H1 (cell line): Measurements from ENCODE around the gene CST11. TPM values are rescaled to one million over a fixed set of nuclear protein-coding genes. Genes with fewer than 3 reads are reported as not detected.

ENCODE experiments used
- CTCF ChIA-PET: fragments of 300-600 bp; sonication (Branson Sonifier 250); formaldehyde crosslinking; loops from one replicate; lab custom pipeline; 2021; ENCODE audit not compliant: partially characterized antibody; lab: Charles Lee
- POLR2A ChIA-PET: fragments of 300-600 bp; sonication (Branson Sonifier 250); formaldehyde crosslinking; loops from one replicate; lab custom pipeline; 2021; ENCODE audit warnings: inconsistent platforms; ENCODE audit not compliant: partially characterized antibody; lab: Charles Lee
- DNase-seq, 2 experiments: peaks; one replicate each; pipeline versions ENCODE4 v3.0.0 to v3.0.0-alpha.2; 2010 to 2022; ENCODE audit warnings: low spot score in 2 of 2, low read depth in 1 of 2, mixed read lengths in 1 of 2
- FAIRE-seq: peaks from 2 replicates; lab custom pipeline; 2011; peaks lifted over from hg19 to GRCh38; lab: Jason Lieb, UNC
- H2AFZ ChIP-seq: 2 replicates; pipeline ENCODE4 v1.8.1; 2012; ENCODE audit warnings: low read length, inconsistent platforms
- H2AK5ac ChIP-seq: 2 replicates; pipeline ENCODE4 v1.6.1; 2013; ENCODE audit warnings: low read depth, low read length
- H2BK120ac ChIP-seq: replicated peaks from 2 replicates; pipeline ENCODE3; 2013; ENCODE audit warnings: low read depth, low read length, inconsistent platforms
- H2BK12ac ChIP-seq: 2 replicates; pipeline ENCODE4 v1.6.1; 2013; ENCODE audit warnings: low read depth, low read length
- H2BK15ac ChIP-seq: 2 replicates; pipeline ENCODE4 v1.6.1; 2013; ENCODE audit warnings: low read length
- H2BK20ac ChIP-seq: 2 replicates; pipeline ENCODE4 v1.6.1; 2013; ENCODE audit warnings: low read length
- H2BK5ac ChIP-seq: 2 replicates; pipeline ENCODE4 v1.6.1; 2013; ENCODE audit warnings: low read depth, low read length
- H3K14ac ChIP-seq: 2 replicates; pipeline ENCODE4 v1.6.1; 2013; ENCODE audit warnings: inconsistent platforms; ENCODE audit not compliant: insufficient read length
- H3K18ac ChIP-seq: 2 replicates; pipeline ENCODE4 v1.6.1; 2013; ENCODE audit warnings: low read length; ENCODE audit errors: extremely low read depth
- H3K23ac ChIP-seq: 2 replicates; pipeline ENCODE4 v1.6.1; 2013; ENCODE audit warnings: inconsistent platforms; ENCODE audit not compliant: insufficient read length
- H3K23me2 ChIP-seq: 2 replicates; pipeline ENCODE4 v1.6.1; 2013; ENCODE audit warnings: low read depth, low read length
- H3K27ac ChIP-seq: 2 replicates; pipeline ENCODE4 v1.6.1; 2011; ENCODE audit warnings: low read depth, low read length, inconsistent platforms
- H3K27me3 ChIP-seq, 4 experiments: replicated peaks in 1 of 4; 1 replicate in 1 of 4; 2 replicates in 3 of 4; pipeline versions ENCODE4 v1.6.1 to v1.8.1; 2011 to 2013; ENCODE audit warnings: low read length in 3 of 4, mild to moderate bottlenecking in 3 of 4, inconsistent platforms in 2 of 4, mixed read lengths in 2 of 4, moderate library complexity in 1 of 4; ENCODE audit not compliant: control insufficient read depth in 3 of 4, insufficient read depth in 3 of 4; ENCODE audit errors: extremely low read depth in 1 of 4
- H3K36me3 ChIP-seq, 4 experiments: 2 replicates each; pipeline versions ENCODE4 v1.6.1 to v1.8.1; 2011 to 2013; ENCODE audit warnings: mild to moderate bottlenecking in 4 of 4, low read length in 3 of 4, moderate library complexity in 2 of 4, control low read depth in 1 of 4, inconsistent platforms in 1 of 4; ENCODE audit not compliant: insufficient read depth in 4 of 4, control insufficient read depth in 2 of 4
- H3K4ac ChIP-seq: replicated peaks from 2 replicates; pipeline ENCODE3; 2013; ENCODE audit warnings: low read length, low read depth, mixed read lengths, inconsistent platforms; ENCODE audit not compliant: insufficient read length
- H3K4me1 ChIP-seq, 4 experiments: replicated peaks in 1 of 4; 1 replicate in 1 of 4; 2 replicates in 3 of 4; pipeline versions ENCODE4 v1.6.1 to v1.8.1; 2011 to 2013; ENCODE audit warnings: low read length in 3 of 4, inconsistent platforms in 2 of 4, mixed read lengths in 1 of 4; ENCODE audit not compliant: insufficient read depth in 4 of 4, control insufficient read depth in 3 of 4
- H3K4me2 ChIP-seq, 2 experiments: 2 replicates each; pipeline versions ENCODE4 v1.6.1 to v1.8.1; 2011 to 2013; ENCODE audit warnings: low read depth in 2 of 2, low read length in 2 of 2, control low read depth in 1 of 2, inconsistent platforms in 1 of 2, mild to moderate bottlenecking in 1 of 2; ENCODE audit not compliant: insufficient read depth in 1 of 2
- H3K4me3 ChIP-seq, 4 experiments: fragments of 200-600, 300-600 bp in 1 of 4; sonication (generic), shearing (Covaris generic), sonication (Bioruptor Twin) in 1 of 4; 2 replicates each; pipeline versions ENCODE4 v1.5.1 to v1.8.1; 2011 to 2016; ENCODE audit warnings: low read length in 4 of 4, low read depth in 3 of 4, control low read depth in 2 of 4, inconsistent platforms in 2 of 4, mild to moderate bottlenecking in 2 of 4, mixed read lengths in 1 of 4, moderate library complexity in 1 of 4; ENCODE audit not compliant: insufficient read depth in 2 of 4; ENCODE audit errors: extremely low read depth in 1 of 4
- H3K56ac ChIP-seq: replicated peaks from 2 replicates; pipeline ENCODE3; 2013; ENCODE audit warnings: low read depth, mild to moderate bottlenecking, mixed read lengths, low read length, inconsistent platforms; ENCODE audit not compliant: insufficient read length
- H3K79me1 ChIP-seq: 2 replicates; pipeline ENCODE4 v1.6.1; 2013; ENCODE audit warnings: low read depth, low read length, control low read depth
- H3K79me2 ChIP-seq, 2 experiments: 2 replicates each; pipeline versions ENCODE4 v1.6.1 to v1.8.1; 2012 to 2013; ENCODE audit warnings: low read length in 2 of 2, mild to moderate bottlenecking in 2 of 2, inconsistent platforms in 1 of 2; ENCODE audit not compliant: insufficient read depth in 2 of 2, control insufficient read depth in 1 of 2
- H3K9ac ChIP-seq, 4 experiments: replicated peaks in 1 of 4; 1 replicate in 1 of 4; 2 replicates in 3 of 4; pipeline versions ENCODE4 v1.6.1 to v1.8.1; 2011 to 2013; ENCODE audit warnings: low read depth in 3 of 4, low read length in 3 of 4, control low read depth in 2 of 4, mild to moderate bottlenecking in 2 of 4, moderate library complexity in 2 of 4, inconsistent platforms in 1 of 4; ENCODE audit errors: extremely low read depth in 1 of 4
- H3K9me3 ChIP-seq, 2 experiments: 2 replicates each; pipeline versions ENCODE4 v1.6.1 to v1.8.1; 2012 to 2013; ENCODE audit warnings: mild to moderate bottlenecking in 2 of 2, moderate library complexity in 2 of 2, control low read depth in 1 of 2, inconsistent platforms in 1 of 2, low read depth in 1 of 2, low read length in 1 of 2, mixed read lengths in 1 of 2; ENCODE audit not compliant: insufficient read depth in 2 of 2
- H4K20me1 ChIP-seq, 2 experiments: replicated peaks in 1 of 2; 2 replicates each; pipeline versions ENCODE3 to v1.8.1; 2011 to 2013; ENCODE audit warnings: inconsistent platforms in 2 of 2, low read length in 2 of 2, mild to moderate bottlenecking in 1 of 2; ENCODE audit not compliant: insufficient read depth in 2 of 2, control insufficient read depth in 1 of 2
- H4K5ac ChIP-seq: 2 replicates; pipeline ENCODE4 v1.6.1; 2013; ENCODE audit warnings: low read length, low read depth, mixed read lengths, inconsistent platforms; ENCODE audit not compliant: insufficient read length
- H4K8ac ChIP-seq: 2 replicates; pipeline ENCODE4 v1.8.0; 2013; ENCODE audit warnings: mild to moderate bottlenecking, moderate library complexity, low read length, inconsistent platforms; ENCODE audit not compliant: insufficient read depth; ENCODE audit errors: extremely low read depth
- H4K91ac ChIP-seq: replicated peaks from 2 replicates; pipeline ENCODE3; 2013; ENCODE audit warnings: low read length, mixed read lengths, inconsistent platforms; ENCODE audit not compliant: insufficient read length
- CBX8 ChIP-seq: fragments of 300-800, 300-1000 bp; sonication (generic); IDR thresholded peaks from 2 replicates; pipeline ENCODE4 v1.7.1; 2016; ENCODE audit warnings: low read depth, low read length, borderline replicate concordance
- WGBS, 2 experiments: shearing (Covaris generic) in 1 of 2; methylation state at CpG; one replicate each; pipeline versions ENCODE4 v1.1.6 to v1.1.7; 2013 to 2015; ENCODE audit warnings: low lambda C conversion rate in 2 of 2, mixed read lengths in 2 of 2, inconsistent platforms in 1 of 2, low coverage in 1 of 2, missing lambda C conversion rate in 1 of 2; ENCODE audit not compliant: insufficient replicate concordance in 2 of 2, insufficient coverage in 1 of 2, insufficient read length in 1 of 2; ENCODE audit errors: extremely low coverage in 1 of 2, missing lambda C conversion rate in 1 of 2; 5-methylcytosine and 5-hydroxymethylcytosine counted together
- polyA plus RNA-seq, 7 experiments: library from polyadenylated mRNA; depleted of rRNA in 3 of 7; stranded (reverse) in 5 of 7; unstranded in 2 of 7; fragments of >200 nt in 5 of 7; fragments of 200-250 nt in 2 of 7; gene quantifications; 1 replicate in 5 of 7; 2 replicates in 1 of 7; 4 replicates in 1 of 7; pipeline versions ENCODE4 v1.2.1 to v1.2.3, GENCODE V29; 2011 to 2013; ENCODE audit warnings: missing spikeins in 2 of 7, mixed read lengths in 2 of 7
- total RNA-seq: library from RNA; stranded (reverse); fragmentation: NEBNext Ultra II Directional; extraction: Animal tissue kit (Norgen Biotek cat#: 25700); gene quantifications from 2 replicates; pipeline ENCODE4 v1.2.1, GENCODE V29; 2021

Gene CST11
- total and polyA plus RNA-seq, 2 of the 8 experiments (the other 6 are each of a cell fraction or from before 2014, with no cell fraction given) = 2.0 TPM; not detected in 1

DNA sequence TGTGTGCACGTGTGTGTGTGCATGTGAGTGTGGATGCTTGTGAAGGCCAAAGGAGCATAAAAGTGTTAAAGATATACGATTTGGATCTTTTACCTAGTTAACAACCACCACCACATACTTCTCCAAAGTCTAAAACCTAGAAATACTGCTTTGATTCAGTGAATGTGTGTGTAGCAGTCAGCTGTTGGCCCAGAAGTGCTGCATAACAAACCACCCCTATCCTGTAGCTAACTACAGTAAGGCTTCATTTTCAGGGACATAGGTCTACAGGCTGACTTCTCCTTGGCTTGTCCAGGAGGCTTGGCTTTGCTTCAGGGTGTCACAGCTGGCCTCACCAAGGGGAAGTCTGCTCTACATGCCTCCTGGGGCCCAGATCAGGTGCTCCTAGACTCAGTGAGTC lies 35.8 kb upstream of the CST11 start:
- Histone ChIP-seq H3K23me2 (no peaks in the 10 kb centered on the region), H2BK5ac (no peak overlapping the region), H4K8ac (no peak overlapping the region), H4K20me1 (no peaks in the 10 kb centered on the region), H2AFZ (no peak overlapping the region), H3K56ac (no peak overlapping the region), H3K27ac (no peak overlapping the region), H2BK15ac (no peak overlapping the region), H3K4me1 (no peaks in the 10 kb centered on the region), H2AK5ac (no peak overlapping the region), H2BK120ac (no peak overlapping the region), H3K36me3 (no peaks in the 10 kb centered on the region), H4K91ac (no peak overlapping the region), H3K79me2 (no peaks in the 10 kb centered on the region), H3K4me3 (no peak overlapping the region), H3K4me2 (no peak overlapping the region), H3K4ac (no peak overlapping the region), H3K14ac (no peak overlapping the region), H3K27me3 (no peaks in the 10 kb centered on the region), H3K9ac (no peak overlapping the region), H3K79me1 (no peaks in the 10 kb centered on the region), H3K18ac (no peak overlapping the region), H3K9me3 (no peaks in the 10 kb centered on the region), H2BK12ac (no peak overlapping the region), H2BK20ac (no peak overlapping the region), H4K5ac (no peak overlapping the region), H3K23ac (no peak overlapping the region)
- CTCF ChIA-PET = interaction anchor here (0.6 to 1.2 kb wide), 3 partner anchors 18 to 55 kb away, joined by 3 to 4 read pairs (median 3); no protein-coding TSS in a partner anchor
- TF ChIP-seq CBX8 = no peak
- POLR2A ChIA-PET = no interaction called here
- 91% methylated on average over 2 of the region's 2 CpGs; no CpG with 5 or more reads in 1 of the 2 experiments for WGBS, 2 experiments
- DNase-seq = no peak
- no peak for FAIRE-seq
